ENCODE data around the gene RANBP17.

DNA sequence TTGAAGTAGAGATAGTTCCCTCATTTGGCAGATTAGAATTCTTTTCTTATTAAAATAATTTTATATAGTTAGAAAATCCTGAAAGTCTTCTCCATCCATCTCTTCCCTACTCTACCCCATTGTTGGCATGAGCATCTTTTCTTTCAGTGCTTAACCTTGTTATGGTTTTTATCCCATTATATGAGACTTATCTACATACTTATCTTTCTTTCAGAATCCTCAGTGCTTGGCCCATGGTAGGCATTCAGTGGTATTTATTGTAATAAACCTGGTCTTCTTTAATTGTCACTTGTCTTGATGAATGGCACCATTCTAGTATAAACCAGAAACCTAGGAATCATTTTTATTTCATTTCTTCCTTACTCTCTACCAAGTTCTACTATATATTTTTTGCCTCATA is 277.4 kb downstream of the RANBP17 start:
- TF ChIP-seq CTCF (IDR thresholded peaks at IDR 0.05) (no peak), EZH2 (IDR thresholded peaks at IDR 0.05; ENCODE audit: borderline replicate concordance, insufficient read depth, low read depth, low read length, poor library complexity, severe bottlenecking) (no peak)
